Smooth muscle cell (in vitro differentiated cells): ENCODE results near the gene PLCXD3. TPM values are rescaled to one million over a fixed set of nuclear protein-coding genes. Genes with fewer than 3 reads are reported as not detected.
A peak's percentile ranks its signal among the peaks of the same experiment; 100 is the strongest.

ENCODE experiments used
- DNase-seq: peaks from one replicate; lab custom pipeline; 2025; ENCODE audit not compliant: unreplicated experiment; lab: John Stamatoyannopoulos, UW
- H2AFZ ChIP-seq: fragments of 200-600 bp; sonication (generic); 2 replicates; pipeline ENCODE4 v1.6.0; 2016; ENCODE audit warnings: antibody characterized with exemption, low read depth, mild to moderate bottlenecking
- H3F3A ChIP-seq: fragments of 200-600 bp; sonication (generic); 2 replicates; pipeline ENCODE4 v1.6.0; 2017; ENCODE audit warnings: antibody characterized with exemption, low read depth
- H3K27ac ChIP-seq: fragments of 200-600 bp; sonication (generic); 2 replicates; pipeline ENCODE4 v1.5.1; 2016; ENCODE audit warnings: low read depth, mild to moderate bottlenecking
- H3K27me3 ChIP-seq: fragments of 200-600 bp; sonication (generic); 2 replicates; pipeline ENCODE4 v1.6.1; 2016; ENCODE audit warnings: low read depth, mild to moderate bottlenecking
- H3K36me3 ChIP-seq: fragments of 200-600 bp; sonication (generic); 2 replicates; pipeline ENCODE4 v1.5.1; 2016; ENCODE audit warnings: low read depth
- H3K4me1 ChIP-seq: fragments of 200-600 bp; sonication (generic); 2 replicates; pipeline ENCODE4 v1.5.1; 2016; ENCODE audit warnings: low read depth
- H3K4me2 ChIP-seq: fragments of 200-600 bp; sonication (generic); 2 replicates; pipeline ENCODE4 v1.6.0; 2016; ENCODE audit warnings: mild to moderate bottlenecking
- H3K4me3 ChIP-seq: fragments of 200-600 bp; sonication (generic); 2 replicates; pipeline ENCODE4 v1.5.1; 2016; ENCODE audit warnings: mild to moderate bottlenecking
- H3K79me2 ChIP-seq: fragments of 200-600 bp; sonication (generic); 2 replicates; pipeline ENCODE4 v1.6.0; 2016; ENCODE audit warnings: low read depth, mild to moderate bottlenecking
- H3K9ac ChIP-seq: fragments of 200-600 bp; sonication (generic); 2 replicates; pipeline ENCODE4 v1.6.0; 2016; ENCODE audit warnings: low read depth
- H3K9me3 ChIP-seq: fragments of 200-600 bp; sonication (generic); replicated peaks from 2 replicates; pipeline ENCODE4 v1.5.1; 2016; ENCODE audit warnings: low read depth
- H4K20me1 ChIP-seq: fragments of 200-600 bp; sonication (generic); 2 replicates; pipeline ENCODE4 v1.6.0; 2016; ENCODE audit warnings: low read depth
- WGBS: methylation state at CpG from one replicate; pipeline ENCODE4 v1.1.7; 2016; ENCODE audit warnings: low lambda C conversion rate; 5-methylcytosine and 5-hydroxymethylcytosine counted together
- polyA plus RNA-seq: library from polyadenylated mRNA; unstranded; fragments of >200 nt; fragmentation: Nextera tagmentation; extraction: Ambion mirVana; gene quantifications from 2 replicates; pipeline ENCODE4 v1.2.1, GENCODE V29; 2016
- total RNA-seq: library from RNA; depleted of rRNA; stranded (reverse); fragments of >200 nt; gene quantifications from 2 replicates; pipeline ENCODE4 v1.2.3, GENCODE V29; 2014
- TF ChIP-seq, protein P1 (sequence below): fragments of 200-600 bp; sonication (generic); IDR thresholded peaks from 2 replicates; pipeline ENCODE4 v1.5.1; 2017; ENCODE audit warnings: borderline replicate concordance, mild to moderate bottlenecking, antibody characterized with exemption; ENCODE audit not compliant: insufficient read depth, poor library complexity, severe bottlenecking

PLCXD3 gene
- total and polyA plus RNA-seq, 2 experiments from 2014 or later: 0.09 TPM; not detected in 1

DNA sequence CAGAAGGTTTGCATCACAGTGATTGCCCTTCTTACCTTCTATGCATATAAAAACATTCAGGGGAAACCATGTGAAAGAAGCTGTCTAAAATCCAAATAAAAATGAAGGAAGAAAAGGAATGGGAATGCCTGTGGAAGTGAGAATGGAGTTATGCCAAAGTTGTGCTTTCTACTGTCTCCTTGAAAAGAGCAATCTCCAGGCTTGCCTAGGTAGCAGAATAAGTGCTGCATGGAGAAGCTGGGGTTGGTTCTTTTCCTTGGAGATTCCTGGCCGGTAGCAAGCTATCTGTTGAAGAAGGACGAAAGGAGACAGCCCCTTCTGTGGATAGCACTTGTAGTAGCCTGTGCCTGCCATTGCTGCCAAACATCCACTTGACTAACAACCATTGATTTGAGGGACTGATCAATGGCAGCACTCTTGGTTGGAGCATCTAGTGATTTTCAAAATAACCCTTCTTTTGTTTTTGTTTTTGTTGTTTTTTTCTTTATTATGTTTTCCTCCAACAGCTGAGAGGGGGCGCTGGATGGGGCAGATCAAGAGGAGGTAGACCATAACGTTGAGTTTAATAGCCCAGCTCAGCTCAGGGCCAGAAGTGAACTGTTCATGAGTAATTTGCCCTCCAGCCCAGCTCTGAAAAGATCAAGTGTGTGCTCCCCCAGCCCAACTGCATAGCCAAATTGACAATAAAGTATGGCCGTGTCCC, 1.6 kb downstream of the PLCXD3 start:
- no peak overlapping the region for H3K27ac ChIP-seq
- TF ChIP-seq, protein P1, sequence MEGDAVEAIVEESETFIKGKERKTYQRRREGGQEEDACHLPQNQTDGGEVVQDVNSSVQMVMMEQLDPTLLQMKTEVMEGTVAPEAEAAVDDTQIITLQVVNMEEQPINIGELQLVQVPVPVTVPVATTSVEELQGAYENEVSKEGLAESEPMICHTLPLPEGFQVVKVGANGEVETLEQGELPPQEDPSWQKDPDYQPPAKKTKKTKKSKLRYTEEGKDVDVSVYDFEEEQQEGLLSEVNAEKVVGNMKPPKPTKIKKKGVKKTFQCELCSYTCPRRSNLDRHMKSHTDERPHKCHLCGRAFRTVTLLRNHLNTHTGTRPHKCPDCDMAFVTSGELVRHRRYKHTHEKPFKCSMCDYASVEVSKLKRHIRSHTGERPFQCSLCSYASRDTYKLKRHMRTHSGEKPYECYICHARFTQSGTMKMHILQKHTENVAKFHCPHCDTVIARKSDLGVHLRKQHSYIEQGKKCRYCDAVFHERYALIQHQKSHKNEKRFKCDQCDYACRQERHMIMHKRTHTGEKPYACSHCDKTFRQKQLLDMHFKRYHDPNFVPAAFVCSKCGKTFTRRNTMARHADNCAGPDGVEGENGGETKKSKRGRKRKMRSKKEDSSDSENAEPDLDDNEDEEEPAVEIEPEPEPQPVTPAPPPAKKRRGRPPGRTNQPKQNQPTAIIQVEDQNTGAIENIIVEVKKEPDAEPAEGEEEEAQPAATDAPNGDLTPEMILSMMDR: no peak
- H3K27me3 ChIP-seq: peaks cover 66% of the 10 kb centered on the region
- H3F3A ChIP-seq: no peaks in the 10 kb centered on the region
- H3K9me3 ChIP-seq: no peaks in the 10 kb centered on the region
- WGBS: 52% methylated on average over 5 of the region's 5 CpGs
- no peak overlapping the region for H3K4me3 ChIP-seq
- H3K9ac ChIP-seq: no peak overlapping the region
- no peak overlapping the region for H2AFZ ChIP-seq
- no peaks in the 10 kb centered on the region for H4K20me1 ChIP-seq
- no peak for DNase-seq
- no peaks in the 10 kb centered on the region for H3K79me2 ChIP-seq
- H3K4me1 ChIP-seq: peaks cover 16% of the 10 kb centered on the region
- H3K36me3 ChIP-seq: no peaks in the 10 kb centered on the region
- no peak overlapping the region for H3K4me2 ChIP-seq

DNA sequence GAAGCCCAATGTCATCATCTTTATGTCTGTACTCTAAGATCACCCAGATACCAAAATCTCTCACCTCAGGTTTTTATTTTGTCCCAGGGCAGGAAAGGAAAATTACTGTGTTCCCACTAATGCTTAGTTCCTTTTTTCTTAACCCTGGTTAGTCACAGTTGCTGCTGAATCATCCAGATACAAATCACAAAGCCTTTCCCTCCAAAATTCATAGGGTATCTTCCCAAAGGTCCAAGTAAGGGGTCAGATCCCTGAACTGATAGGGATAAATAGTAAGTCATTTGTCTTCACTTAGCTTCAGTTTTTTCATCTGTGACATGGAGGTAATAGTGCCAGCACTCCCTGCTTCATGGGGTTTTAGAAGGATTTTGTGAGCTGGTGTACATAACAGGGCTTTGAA, 2.2 kb downstream of the PLCXD3 start:
- Histone ChIP-seq H3K27me3 (peaks cover 65% of the 10 kb centered on the region), H3K9ac (no peak overlapping the region), H3F3A (no peaks in the 10 kb centered on the region), H3K36me3 (no peaks in the 10 kb centered on the region), H3K27ac (peak overlapping the region; percentile 23), H3K4me2 (no peak overlapping the region), H2AFZ (no peak overlapping the region), H4K20me1 (no peaks in the 10 kb centered on the region), H3K4me3 (no peak overlapping the region), H3K4me1 (peaks cover 16% of the 10 kb centered on the region), H3K79me2 (no peaks in the 10 kb centered on the region), H3K9me3 (no peaks in the 10 kb centered on the region)
- DNase-seq: no peak
- TF ChIP-seq, protein P1: no peak

DNA sequence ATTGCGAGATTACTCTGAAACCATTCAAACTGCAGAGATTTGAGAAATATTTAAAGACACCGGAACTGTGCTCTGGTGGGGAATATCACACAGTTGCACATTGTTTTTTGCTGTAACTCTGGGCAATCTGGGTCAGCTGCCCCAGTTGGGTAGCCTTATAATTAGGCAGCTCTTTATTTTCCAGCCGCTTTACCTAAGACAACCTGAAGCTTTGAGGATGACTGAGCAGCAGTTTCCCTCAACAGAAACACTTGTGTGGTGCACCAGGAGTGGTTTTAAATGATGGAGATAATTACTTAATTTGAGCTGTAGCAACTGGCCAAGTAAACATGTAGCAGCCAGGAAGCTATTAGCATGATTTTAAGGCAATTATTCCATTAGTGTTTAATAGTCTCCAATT, 2.9 kb downstream of the PLCXD3 start:
- WGBS: 79% methylated on average over 3 of the region's 3 CpGs
- H3K27ac ChIP-seq: no peak overlapping the region

More for the DNA sequence above, 2.9 kb downstream of the PLCXD3 start:
- TF ChIP-seq, protein P1: no peak
- H3K27me3 ChIP-seq: peaks cover 59% of the 10 kb centered on the region
- H3K79me2 ChIP-seq: no peaks in the 10 kb centered on the region
- H4K20me1 ChIP-seq: no peaks in the 10 kb centered on the region
- H3K9me3 ChIP-seq: no peaks in the 10 kb centered on the region
- no peak overlapping the region for H3K4me2 ChIP-seq
- no peaks in the 10 kb centered on the region for H3K36me3 ChIP-seq
- no peak for DNase-seq
- H3F3A ChIP-seq: no peaks in the 10 kb centered on the region
- H3K4me1 ChIP-seq: peaks cover 16% of the 10 kb centered on the region
- no peak overlapping the region for H2AFZ ChIP-seq
- H3K4me3 ChIP-seq: no peak overlapping the region
- H3K9ac ChIP-seq: no peak overlapping the region
